Upper lobe of left lung (tissue), 6 donors: ENCODE data around the gene BUD13. TPM values are rescaled to one million over a fixed set of nuclear protein-coding genes. Genes with fewer than 3 reads are reported as not detected.

Experiments used
- ATAC-seq, 2 donors: fragments of 200-7000 bp; cut with Tn5 transposase; one replicate each; pipeline ENCODE4 v1.9.1; 2022; ENCODE audit warnings: mild to moderate bottlenecking in 2 of 2, moderate library complexity in 2 of 2; ENCODE audit not compliant: low FRiP score in 2 of 2
- DNase-seq, 2 donors: peaks; one replicate each; pipeline ENCODE4 v3.0.0-alpha.2; 2019 to 2020
- H3K27ac ChIP-seq, 4 donors: fragments of 200-600 bp; sonication (generic); one replicate each; pipeline ENCODE4 v1.5.1; 2016 to 2019
- H3K27me3 ChIP-seq, 4 donors: fragments of 200-600 bp; sonication (generic); one replicate each; pipeline ENCODE4 v1.5.1; 2017 to 2019
- H3K36me3 ChIP-seq, 4 donors: fragments of 200-600 bp; sonication (generic); one replicate each; pipeline ENCODE4 v1.5.1; 2016 to 2019
- H3K4me1 ChIP-seq, 4 donors: fragments of 200-600 bp; sonication (generic); one replicate each; pipeline ENCODE4 v1.5.1; 2018 to 2019
- H3K4me3 ChIP-seq, 4 donors: fragments of 200-600 bp; sonication (generic); one replicate each; pipeline ENCODE4 v1.5.1; 2017 to 2019; ENCODE audit warnings: mild to moderate bottlenecking in 2 of 4, moderate library complexity in 1 of 4
- H3K9me3 ChIP-seq, 4 donors: fragments of 200-600 bp; sonication (generic); one replicate each; pipeline ENCODE4 v1.5.1; 2018 to 2019
- CTCF ChIP-seq, 6 experiments: fragments of 450-650 bp in 4 of 6; fragments of 200-600 bp in 2 of 6; sonication (generic) in 2 of 6; IDR thresholded peaks; one replicate each; pipeline ENCODE4 v1.5.1; 2016 to 2019; ENCODE audit warnings: antibody characterized with exemption in 6 of 6
- EP300 ChIP-seq, 4 donors: sonication (generic); formaldehyde crosslinking; IDR thresholded peaks; one replicate each; pipeline ENCODE4 v1.5.1; 2017; ENCODE audit warnings: antibody characterized with exemption in 4 of 4, control low read depth in 2 of 4
- POLR2A ChIP-seq, 4 donors: fragments of 450-650 bp; IDR thresholded peaks; one replicate each; pipeline ENCODE4 v1.5.1; 2016 to 2017; ENCODE audit warnings: antibody characterized with exemption in 4 of 4, mild to moderate bottlenecking in 2 of 4
- POLR2AphosphoS5 ChIP-seq, 2 donors: sonication (generic); formaldehyde crosslinking; IDR thresholded peaks; one replicate each; pipeline ENCODE4 v1.5.1; 2017; ENCODE audit warnings: antibody characterized with exemption in 2 of 2
- WGBS, 2 donors: methylation state at CpG; one replicate each; pipeline ENCODE4 v1.1.5; 2017 to 2018; 5-methylcytosine and 5-hydroxymethylcytosine counted together
- total RNA-seq, 6 donors: library from RNA; depleted of rRNA in 4 of 6; stranded (reverse); fragments of >200 nt in 4 of 6; gene quantifications; one replicate each; pipeline versions ENCODE4 v1.1.0 to v1.2.1, GENCODE V29; 2016 to 2021
- donor health status: DM: no; HTN: no; CAD: no; lungs with moderate emphysema.
- donor health status: DM: no; HTN: yes; CAD: no; lungs with severe emphysema.

BUD13 gene
- total RNA-seq, 6 donors from 2014 or later = 12.1 to 18.9 (median 17.0) TPM

DNA sequence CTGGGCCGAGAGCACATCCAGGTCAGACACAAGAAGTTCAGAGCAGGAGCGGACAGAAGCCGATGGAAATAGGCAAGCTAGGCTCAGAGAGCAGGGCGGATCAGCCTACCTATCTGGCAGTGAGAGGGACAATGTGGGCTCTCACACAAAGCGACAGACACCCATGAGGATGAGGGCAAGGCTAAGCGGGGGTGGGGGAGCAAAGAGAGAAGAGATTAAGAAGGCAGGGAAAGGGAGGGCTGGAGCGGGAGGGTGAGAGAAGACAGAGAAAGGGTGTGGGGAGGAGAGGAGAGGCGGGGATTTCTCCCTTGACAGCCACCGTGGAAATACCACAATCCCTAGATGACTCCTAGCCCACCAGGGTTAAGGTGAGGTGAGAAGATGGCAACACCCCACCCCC is 57.9 kb downstream of the BUD13 start:
- TF ChIP-seq EP300 (IDR thresholded peaks at IDR 0.05) (no peak), POLR2A (IDR thresholded peaks at IDR 0.05) (no peak), POLR2AphosphoS5 (IDR thresholded peaks at IDR 0.05) (no peak), CTCF (IDR thresholded peaks at IDR 0.05) (no peak)
- Histone ChIP-seq H3K4me1 (no peaks in the 10 kb centered on the region), H3K27me3 (no peaks in the 10 kb centered on the region), H3K9me3 (no peaks in the 10 kb centered on the region), H3K36me3 (no peaks in the 10 kb centered on the region), H3K4me3 (no peak overlapping the region), H3K27ac (no peak overlapping the region)
- 93 to 94% methylated on average over 9 of the region's 9 CpGs for WGBS, 2 donors
- no peak for ATAC-seq
- DNase-seq = no peak

- Histone ChIP-seq H3K36me3 (no peaks in the 10 kb centered on the region), H3K4me1 (peaks cover 0 to 1% (median under 1%) of the 10 kb centered on the region in 4 donors), H3K27me3 (no peaks in the 10 kb centered on the region), H3K27ac (no peak overlapping the region), H3K4me3 (no peak overlapping the region), H3K9me3 (no peaks in the 10 kb centered on the region)
- ATAC-seq (no peak), DNase-seq (no peak)
- 87 to 95% methylated on average over 4 of the region's 4 CpGs for WGBS, 2 donors
- no peak for TF ChIP-seq EP300 (IDR thresholded peaks at IDR 0.05)
- TF ChIP-seq CTCF (IDR thresholded peaks at IDR 0.05) = no peak
- TF ChIP-seq POLR2A (IDR thresholded peaks at IDR 0.05) = no peak
- TF ChIP-seq POLR2AphosphoS5 (IDR thresholded peaks at IDR 0.05) = no peak
Measured at GRCh38 chr11:116712428-116712827, 60.4 kb downstream of the BUD13 start.

GRCh38 chr11:116710762-116711161 is 62.0 kb downstream of the BUD13 start:
- no peak for TF ChIP-seq EP300 (IDR thresholded peaks at IDR 0.05)
- TF ChIP-seq POLR2AphosphoS5 (IDR thresholded peaks at IDR 0.05) = no peak
- no peak for TF ChIP-seq CTCF (IDR thresholded peaks at IDR 0.05)
- no peak for TF ChIP-seq POLR2A (IDR thresholded peaks at IDR 0.05)
- Histone ChIP-seq H3K4me3 (no peak overlapping the region), H3K27me3 (no peaks in the 10 kb centered on the region), H3K9me3 (no peaks in the 10 kb centered on the region), H3K36me3 (no peaks in the 10 kb centered on the region), H3K4me1 (peaks cover 0 to 8% (median 3%) of the 10 kb centered on the region in 4 donors), H3K27ac (no peak overlapping the region)
- 65 to 91% methylated on average over 4 of the region's 4 CpGs for WGBS, 2 donors
- ATAC-seq (no peak), DNase-seq (no peak)

DNA sequence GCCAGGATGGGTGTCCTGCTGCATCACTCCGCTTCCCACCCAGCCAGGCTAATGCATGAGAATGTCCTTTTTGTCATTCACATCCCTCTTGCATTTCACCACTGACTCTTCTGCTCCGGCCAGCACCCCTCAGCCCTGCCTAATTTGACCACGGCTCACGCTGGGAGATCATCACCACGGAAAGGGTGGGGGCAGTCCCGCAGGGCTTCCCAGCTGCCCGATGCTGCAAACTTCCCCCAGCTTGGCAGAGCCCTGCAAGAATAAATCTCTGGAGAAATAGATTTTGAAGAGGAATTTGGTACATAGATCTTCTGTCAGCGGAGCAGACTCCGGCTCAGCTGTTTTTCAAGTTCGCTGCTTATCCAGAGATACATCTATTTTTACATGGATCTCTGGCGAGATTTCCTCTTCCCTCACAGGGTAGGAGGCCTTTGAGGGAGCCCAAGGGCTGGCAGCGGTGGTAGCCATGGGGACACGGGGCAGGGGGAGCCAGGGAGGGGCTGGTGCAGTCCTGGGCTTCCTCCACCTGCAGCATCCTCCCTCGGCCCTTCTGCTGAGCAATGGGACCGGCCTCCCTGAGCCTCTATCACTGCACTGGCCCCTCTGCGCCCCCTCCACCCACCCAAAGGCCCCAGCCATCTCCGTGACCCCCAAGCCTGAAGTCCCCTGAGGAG is 62.6 kb downstream of the BUD13 start:
- no peaks in the 10 kb centered on the region for H3K36me3 ChIP-seq
- no peaks in the 10 kb centered on the region for H3K9me3 ChIP-seq
- no peaks in the 10 kb centered on the region for H3K27me3 ChIP-seq
- H3K4me3 ChIP-seq = no peak overlapping the region
- TF ChIP-seq CTCF (IDR thresholded peaks at IDR 0.05) = no peak
- TF ChIP-seq POLR2AphosphoS5 (IDR thresholded peaks at IDR 0.05) = no peak
- TF ChIP-seq EP300 (IDR thresholded peaks at IDR 0.05) = no peak
- no peak for TF ChIP-seq POLR2A (IDR thresholded peaks at IDR 0.05)
- no peak overlapping the region for H3K27ac ChIP-seq
- peaks cover 0 to 8% (median 3%) of the 10 kb centered on the region in 4 donors for H3K4me1 ChIP-seq
- ATAC-seq (no peak), DNase-seq (no peak)
- WGBS, 2 donors = 50 to 57% methylated on average over 10 to 17 of the region's 17 CpGs

DNA sequence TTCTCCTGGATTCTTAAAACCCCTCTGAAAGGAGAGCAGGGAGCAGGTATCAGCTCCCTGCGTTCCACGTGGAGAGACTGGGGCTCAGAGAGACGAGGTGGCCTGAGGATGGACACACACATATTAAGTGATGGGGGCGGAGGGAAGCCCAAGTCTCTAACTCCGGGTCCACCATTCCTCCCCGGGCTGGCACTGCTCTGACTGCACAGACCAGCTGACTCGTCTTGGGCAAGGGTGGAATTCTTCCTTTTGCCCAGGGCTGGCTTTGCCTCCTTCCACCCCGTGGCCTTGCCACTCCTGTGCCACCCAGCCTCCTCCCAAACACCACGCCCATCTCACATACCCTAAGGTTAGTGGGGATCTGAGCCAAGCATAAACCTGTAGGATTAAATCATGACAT is 65.0 kb downstream of the BUD13 start:
- no peaks in the 10 kb centered on the region for H3K36me3 ChIP-seq
- no peaks in the 10 kb centered on the region for H3K27me3 ChIP-seq
- no peak overlapping the region for H3K4me3 ChIP-seq
- WGBS, 2 donors = 59 to 68% methylated on average over 8 to 9 of the region's 9 CpGs
- H3K27ac ChIP-seq = no peak overlapping the region
- ATAC-seq (no peak), DNase-seq (no peak)
- no peak for TF ChIP-seq CTCF (IDR thresholded peaks at IDR 0.05)
- TF ChIP-seq POLR2AphosphoS5 (IDR thresholded peaks at IDR 0.05) = no peak
- no peak for TF ChIP-seq EP300 (IDR thresholded peaks at IDR 0.05)
- peaks cover 0 to 8% (median 3%) of the 10 kb centered on the region in 4 donors for H3K4me1 ChIP-seq
- no peaks in the 10 kb centered on the region for H3K9me3 ChIP-seq
